T-helper 1 cell treated with Interleukin-12 subunit alpha and Interleukin-12 subunit beta and Interleukin-4 antibody, amounts not matched to agents 30 μg/mL and 1 μg/mL, for 36 hours (primary cell): Measurements from ENCODE around the gene STK4.
A peak's percentile ranks its signal among the peaks of the same experiment; 100 is the strongest.

ENCODE experiments used
- H3K27ac Mint-ChIP-seq: one replicate; pipeline ENCODE4 v1.8.0; 2021; ENCODE audit warnings: mild to moderate bottlenecking, mixed read lengths
- H3K27me3 Mint-ChIP-seq: one replicate; pipeline ENCODE4 v1.8.0; 2021; ENCODE audit warnings: low read depth, mixed read lengths
- H3K36me3 Mint-ChIP-seq: one replicate; pipeline ENCODE4 v1.8.0; 2021; ENCODE audit warnings: low read depth, mixed read lengths
- H3K4me1 Mint-ChIP-seq: one replicate; pipeline ENCODE4 v1.8.0; 2021; ENCODE audit warnings: low read depth, mixed read lengths
- H3K4me3 Mint-ChIP-seq: one replicate; pipeline ENCODE4 v1.8.0; 2021; ENCODE audit warnings: mild to moderate bottlenecking, moderate library complexity, mixed read lengths
- H3K9me3 Mint-ChIP-seq: one replicate; pipeline ENCODE4 v1.8.0; 2021; ENCODE audit warnings: mixed read lengths

Gene STK4

DNA sequence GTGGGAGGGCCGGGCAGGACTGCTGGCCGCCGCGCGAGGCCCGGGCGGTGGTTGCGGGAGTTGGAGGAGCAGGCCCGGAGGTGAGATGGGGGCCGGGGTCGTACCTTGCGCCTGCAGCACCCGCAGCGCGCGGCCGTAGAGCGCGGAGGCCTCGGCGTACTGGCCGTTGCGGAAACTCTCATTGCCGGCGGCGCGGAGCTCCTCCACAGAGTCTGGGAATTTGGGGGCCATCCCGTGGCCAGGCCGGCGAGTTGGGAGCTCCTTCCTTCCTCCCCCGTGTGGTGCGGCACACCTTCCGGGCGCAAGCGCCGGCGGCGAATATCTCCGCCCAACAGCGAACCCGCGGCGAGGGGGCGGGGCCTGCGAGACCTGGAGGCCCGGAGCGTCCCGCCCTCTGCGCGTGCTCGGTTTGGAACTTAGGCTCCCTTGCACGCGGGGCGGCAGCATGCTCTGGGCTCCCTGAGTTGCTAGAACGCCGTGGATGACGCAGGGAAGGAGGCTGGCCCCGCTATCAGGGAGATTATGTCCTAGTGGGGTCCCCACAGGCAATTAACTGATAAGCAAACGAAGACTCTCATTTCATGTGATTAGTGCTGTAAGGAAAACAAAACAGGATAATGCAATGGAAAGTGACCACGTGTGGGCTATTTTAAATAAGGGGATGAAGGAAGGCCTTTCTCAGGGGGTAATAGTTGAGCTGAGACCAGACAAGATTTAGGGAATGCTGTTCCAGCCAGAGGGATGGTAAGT lies 6.0 kb upstream of the STK4 start, which contains the start of gene TOMM34:
Gene TOMM34, minus strand, starts transcription at position 295 of the 750 bp plus-strand sequence. Its CDS starts 64 bp downstream, at position 231.
- no peaks in the 10 kb centered on the region for H3K27me3 Mint-ChIP-seq
- H3K4me1 Mint-ChIP-seq = peaks cover 58% of the 10 kb centered on the region
- H3K27ac Mint-ChIP-seq = peak within 1 kb of the TSS; percentile 98
- H3K36me3 Mint-ChIP-seq = peaks cover 25% of the 10 kb centered on the region
- H3K9me3 Mint-ChIP-seq = no peaks in the 10 kb centered on the region
- H3K4me3 Mint-ChIP-seq = peak within 1 kb of the TSS; percentile 99

- peaks cover 20% of the 10 kb centered on the region for H3K36me3 Mint-ChIP-seq
- no peak overlapping the region for H3K4me3 Mint-ChIP-seq
- no peak overlapping the region for H3K27ac Mint-ChIP-seq
- H3K9me3 Mint-ChIP-seq = no peaks in the 10 kb centered on the region
- H3K27me3 Mint-ChIP-seq = no peaks in the 10 kb centered on the region
- H3K4me1 Mint-ChIP-seq = peaks cover 61% of the 10 kb centered on the region
Measured at GRCh38 chr20:44961011-44961869, 5.1 kb upstream of the STK4 start.

DNA sequence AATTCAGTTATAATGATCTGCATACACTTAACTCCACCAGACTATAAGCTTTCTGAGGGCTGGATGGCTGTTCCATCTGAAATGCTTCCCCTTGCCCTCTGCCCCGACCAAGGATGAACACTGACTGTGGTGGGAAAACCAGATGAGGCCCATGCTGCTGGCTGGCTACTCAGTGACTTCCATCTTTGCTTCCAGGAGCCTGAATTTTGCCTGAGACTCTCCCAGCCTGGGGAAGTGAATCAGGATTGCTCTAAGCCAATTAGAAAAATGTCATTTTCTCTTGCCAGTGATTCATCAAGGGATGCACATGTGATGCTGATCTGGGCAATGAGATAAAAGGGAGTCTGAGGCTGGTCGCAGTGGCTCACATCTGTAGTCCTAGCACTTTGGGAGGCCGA lies 4.4 kb upstream of the STK4 start:
- H3K4me1 Mint-ChIP-seq = peaks cover 56% of the 10 kb centered on the region
- H3K27me3 Mint-ChIP-seq = no peaks in the 10 kb centered on the region
- H3K4me3 Mint-ChIP-seq = no peak overlapping the region
- no peaks in the 10 kb centered on the region for H3K9me3 Mint-ChIP-seq
- no peak overlapping the region for H3K27ac Mint-ChIP-seq
- H3K36me3 Mint-ChIP-seq = peaks cover 22% of the 10 kb centered on the region

GRCh38 chr20:44962483-44962882 lies 3.8 kb upstream of the STK4 start:
- no peaks in the 10 kb centered on the region for H3K9me3 Mint-ChIP-seq
- H3K27me3 Mint-ChIP-seq = no peaks in the 10 kb centered on the region
- H3K4me3 Mint-ChIP-seq = no peak overlapping the region
- no peak overlapping the region for H3K27ac Mint-ChIP-seq
- peaks cover 56% of the 10 kb centered on the region for H3K4me1 Mint-ChIP-seq
- peaks cover 23% of the 10 kb centered on the region for H3K36me3 Mint-ChIP-seq

GRCh38 chr20:44963325-44964215 lies 2.7 kb upstream of the STK4 start:
- peak overlapping the region; percentile 37 for H3K4me3 Mint-ChIP-seq
- H3K36me3 Mint-ChIP-seq = peaks cover 24% of the 10 kb centered on the region
- H3K27me3 Mint-ChIP-seq = no peaks in the 10 kb centered on the region
- no peaks in the 10 kb centered on the region for H3K9me3 Mint-ChIP-seq
- H3K4me1 Mint-ChIP-seq = peaks cover 53% of the 10 kb centered on the region
- H3K27ac Mint-ChIP-seq = peak overlapping the region; percentile 66

DNA sequence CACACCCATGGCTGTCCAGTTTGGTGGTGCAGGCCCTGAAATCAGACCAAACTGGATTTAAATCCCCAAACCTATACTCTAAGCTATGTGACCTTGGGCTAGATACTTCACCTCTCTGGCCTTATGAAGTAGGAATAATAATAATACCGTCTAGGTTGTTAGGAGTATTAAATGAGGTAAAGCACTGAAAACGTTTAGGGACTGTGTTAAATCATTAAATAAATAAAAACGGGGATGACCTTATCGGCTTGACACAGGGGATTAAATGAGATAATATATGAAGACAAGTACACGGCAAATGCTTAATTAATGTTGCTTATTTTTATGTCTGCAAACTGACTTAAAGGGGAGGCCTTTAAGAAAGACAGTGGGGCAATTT lies 672 bp upstream of the STK4 start:
- Mint-ChIP-seq H3K27ac (peak overlapping the region; percentile 76), H3K4me3 (peak overlapping the region; percentile 90), H3K4me1 (peaks cover 56% of the 10 kb centered on the region), H3K27me3 (no peaks in the 10 kb centered on the region), H3K36me3 (peaks cover 24% of the 10 kb centered on the region), H3K9me3 (no peaks in the 10 kb centered on the region)

- no peaks in the 10 kb centered on the region for H3K27me3 Mint-ChIP-seq
- peak overlapping the region; percentile 76 for H3K27ac Mint-ChIP-seq
- no peaks in the 10 kb centered on the region for H3K9me3 Mint-ChIP-seq
- H3K4me1 Mint-ChIP-seq = peaks cover 51% of the 10 kb centered on the region
- H3K4me3 Mint-ChIP-seq = peak overlapping the region; percentile 90
- peaks cover 27% of the 10 kb centered on the region for H3K36me3 Mint-ChIP-seq
Measured at GRCh38 chr20:44967207-44967807, 995 bp downstream of the STK4 start.

DNA sequence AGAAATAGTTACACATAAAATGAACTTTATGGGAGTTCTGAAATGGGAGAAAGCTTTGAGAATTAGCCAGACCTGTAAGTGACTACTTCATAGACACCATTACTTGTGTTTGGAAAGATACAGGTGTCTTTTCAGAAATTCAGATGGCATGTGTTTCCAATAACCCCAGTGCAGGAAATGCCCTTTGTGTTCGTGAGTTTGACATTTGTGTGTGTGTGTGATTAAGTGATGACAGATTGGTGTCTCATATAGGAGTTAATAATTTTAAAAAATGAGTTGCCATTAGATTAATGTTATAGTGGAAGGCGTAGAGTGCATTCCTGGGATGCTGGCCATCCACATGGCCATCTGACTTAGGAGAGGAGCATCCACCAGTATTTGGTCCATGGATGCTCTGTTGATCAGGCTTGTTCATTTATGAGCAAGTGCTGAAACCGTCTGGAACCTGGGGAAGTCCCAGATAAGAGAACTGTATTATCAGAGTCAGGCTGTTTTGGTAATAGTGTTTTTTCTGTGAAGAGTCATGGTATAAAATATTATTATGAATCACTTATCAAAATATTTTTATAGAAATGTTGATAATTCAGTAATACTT lies 3.1 kb downstream of the STK4 start:
- Mint-ChIP-seq H3K4me3 (peak overlapping the region; percentile 90), H3K27me3 (no peaks in the 10 kb centered on the region), H3K4me1 (peaks cover 50% of the 10 kb centered on the region), H3K27ac (peak overlapping the region; percentile 76), H3K36me3 (peaks cover 42% of the 10 kb centered on the region), H3K9me3 (no peaks in the 10 kb centered on the region)

- H3K27ac Mint-ChIP-seq = peak overlapping the region; percentile 91
- peaks cover 51% of the 10 kb centered on the region for H3K36me3 Mint-ChIP-seq
- H3K4me3 Mint-ChIP-seq = peak overlapping the region; percentile 79
- H3K9me3 Mint-ChIP-seq = no peaks in the 10 kb centered on the region
- H3K27me3 Mint-ChIP-seq = no peaks in the 10 kb centered on the region
- H3K4me1 Mint-ChIP-seq = peaks cover 53% of the 10 kb centered on the region
Measured at GRCh38 chr20:44970243-44970757, 4.0 kb downstream of the STK4 start.

- Mint-ChIP-seq H3K4me1 (peaks cover 68% of the 10 kb centered on the region), H3K36me3 (peaks cover 64% of the 10 kb centered on the region), H3K27ac (peak overlapping the region; percentile 43), H3K4me3 (no peak overlapping the region), H3K27me3 (no peaks in the 10 kb centered on the region), H3K9me3 (no peaks in the 10 kb centered on the region)
Measured at GRCh38 chr20:44973053-44973452, 6.7 kb downstream of the STK4 start.

- Mint-ChIP-seq H3K36me3 (peaks cover 74% of the 10 kb centered on the region), H3K9me3 (no peaks in the 10 kb centered on the region), H3K27me3 (no peaks in the 10 kb centered on the region), H3K4me1 (peaks cover 59% of the 10 kb centered on the region), H3K4me3 (no peak overlapping the region), H3K27ac (no peak overlapping the region)
Measured at GRCh38 chr20:44976698-44977097, 10.4 kb downstream of the STK4 start.

DNA sequence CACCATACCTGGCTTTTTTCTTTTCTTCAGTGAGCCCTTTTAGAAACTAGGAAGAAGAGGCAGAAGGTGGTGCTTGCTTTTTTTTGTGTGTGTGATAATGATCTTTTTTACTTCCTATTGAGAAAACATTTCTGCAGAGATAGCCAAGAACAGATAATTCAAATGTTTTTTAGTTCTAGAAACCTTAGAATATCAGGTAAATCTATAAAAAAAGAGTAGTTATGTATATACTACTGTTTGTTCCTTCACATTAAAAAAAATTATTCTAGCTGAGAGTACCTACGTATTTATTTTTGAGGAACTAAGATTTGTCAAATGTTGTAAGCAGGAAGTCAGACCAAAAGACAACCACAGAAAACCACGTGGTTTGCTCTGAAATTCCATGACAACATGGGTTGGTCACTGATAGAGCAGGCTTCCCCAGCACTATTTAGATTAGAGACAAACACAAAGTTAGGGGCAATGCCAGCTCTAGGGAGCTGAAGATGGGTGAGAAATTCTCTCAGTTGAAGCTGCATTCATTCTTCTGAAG lies 12.8 kb downstream of the STK4 start:
- no peaks in the 10 kb centered on the region for H3K27me3 Mint-ChIP-seq
- H3K9me3 Mint-ChIP-seq = no peaks in the 10 kb centered on the region
- H3K36me3 Mint-ChIP-seq = peaks cover 76% of the 10 kb centered on the region
- peak overlapping the region; percentile 97 for H3K27ac Mint-ChIP-seq
- H3K4me1 Mint-ChIP-seq = peaks cover 56% of the 10 kb centered on the region
- H3K4me3 Mint-ChIP-seq = peak overlapping the region; percentile 80

DNA sequence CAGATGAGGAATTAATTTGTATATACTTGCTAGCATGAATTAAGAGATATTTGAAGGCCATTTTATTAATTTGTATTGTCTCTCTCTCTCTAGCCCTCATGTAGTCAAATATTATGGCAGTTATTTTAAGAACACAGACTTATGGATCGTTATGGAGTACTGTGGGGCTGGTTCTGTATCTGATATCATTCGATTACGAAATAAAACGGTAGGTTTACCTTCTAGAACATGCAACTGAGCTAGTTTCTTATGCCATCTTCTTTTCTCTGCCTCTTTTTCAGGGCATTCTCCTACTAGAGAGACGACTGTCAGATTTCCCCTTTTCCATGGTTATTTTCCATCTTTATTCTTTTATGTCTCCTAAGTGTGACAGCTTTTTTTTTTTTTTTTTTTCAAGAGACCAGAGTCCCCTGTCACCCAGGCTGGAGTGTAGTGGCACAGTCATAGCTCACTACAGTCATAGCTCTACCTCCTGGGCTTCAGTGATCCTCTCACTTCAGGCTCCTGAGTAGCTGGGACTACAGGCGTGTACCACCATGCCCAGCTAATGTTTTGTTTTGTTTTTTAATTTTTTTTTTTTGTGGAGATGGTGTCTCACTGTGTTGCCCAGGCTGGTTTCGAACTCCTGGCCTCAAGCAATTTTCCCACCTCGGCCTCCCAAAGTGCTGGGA lies 15.6 kb downstream of the STK4 start:
- Mint-ChIP-seq H3K4me3 (no peak overlapping the region), H3K4me1 (peaks cover 52% of the 10 kb centered on the region), H3K9me3 (no peaks in the 10 kb centered on the region), H3K27me3 (no peaks in the 10 kb centered on the region), H3K36me3 (peaks cover 65% of the 10 kb centered on the region), H3K27ac (peak overlapping the region; percentile 31)
